Activated naive CD4-positive, alpha-beta T cell treated with anti-CD3 and anti-CD28 coated beads, Interleukin-2, amount 50 U/mL, for 72 hours (primary cell): Measurements from ENCODE around the gene MYMK. TPM values are rescaled to one million over a fixed set of nuclear protein-coding genes. Genes with fewer than 3 reads are reported as not detected.
"Not testable (repeated sequence)": the region's sequence is repeated elsewhere in the genome, so short reads cannot be mapped to it uniquely, and the experiment has no call there.

Source experiments
- ATAC-seq, 2 donors: fragments of 150-1000 bp; cut with Tn5 transposase; 2 replicates each; pipeline ENCODE4 v1.10.0; 2021; ENCODE audit warnings: mild to moderate bottlenecking in 2 of 2, moderate library complexity in 2 of 2
- DNase-seq, 2 donors: peaks; one replicate each; pipeline ENCODE4 v3.0.0; 2021 to 2022; ENCODE audit warnings: low spot score in 2 of 2
- H3K27ac Mint-ChIP-seq, 2 donors: one replicate each; pipeline ENCODE4 v1.8.0; 2022; ENCODE audit warnings: mild to moderate bottlenecking in 2 of 2, mixed read lengths in 2 of 2
- H3K36me3 Mint-ChIP-seq, 2 donors: one replicate each; pipeline ENCODE4 v1.8.0; 2022; ENCODE audit warnings: mixed read lengths in 2 of 2
- H3K9me3 Mint-ChIP-seq, 2 donors: one replicate each; pipeline ENCODE4 v1.8.0; 2022; ENCODE audit warnings: mixed read lengths in 2 of 2
- total RNA-seq, 2 donors: library from RNA; stranded (reverse); gene quantifications; one replicate each; pipeline ENCODE4 v1.2.3, GENCODE V29; 2022

Gene MYMK, protein sequence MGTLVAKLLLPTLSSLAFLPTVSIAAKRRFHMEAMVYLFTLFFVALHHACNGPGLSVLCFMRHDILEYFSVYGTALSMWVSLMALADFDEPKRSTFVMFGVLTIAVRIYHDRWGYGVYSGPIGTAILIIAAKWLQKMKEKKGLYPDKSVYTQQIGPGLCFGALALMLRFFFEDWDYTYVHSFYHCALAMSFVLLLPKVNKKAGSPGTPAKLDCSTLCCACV
- total RNA-seq: not detected

DNA sequence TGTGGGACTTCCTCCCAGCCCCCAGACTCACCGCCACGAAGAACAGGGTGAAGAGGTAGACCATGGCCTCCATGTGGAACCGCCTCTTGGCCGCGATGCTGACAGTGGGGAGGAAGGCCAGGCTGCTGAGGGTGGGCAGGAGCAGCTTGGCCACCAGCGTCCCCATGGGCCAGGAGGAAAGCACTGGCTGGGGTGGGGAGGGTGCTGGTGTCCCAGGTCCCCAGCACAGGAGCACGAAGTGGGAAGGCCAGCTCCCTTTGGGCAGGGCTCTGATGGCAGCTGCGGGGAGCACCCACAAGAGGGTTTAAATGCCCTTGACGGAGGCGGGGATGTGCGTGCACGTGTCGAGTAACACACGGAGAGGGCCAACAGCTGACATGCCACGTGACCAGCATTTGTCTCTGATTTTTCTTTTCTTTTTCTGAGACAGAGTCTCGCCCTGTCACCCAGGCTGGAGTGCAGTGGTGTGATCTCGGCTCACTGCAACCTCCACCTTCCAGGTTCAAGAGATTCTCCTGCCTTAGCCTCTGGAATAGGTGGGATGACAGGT, at the start of gene MYMK:
MYMK (minus strand) TSS at position 281 of the 550 bp plus-strand sequence; CDS start at position 166, 115 bp downstream.
- ATAC-seq (no peak), DNase-seq (no peak)
- no peaks in the 10 kb centered on the region for H3K36me3 Mint-ChIP-seq
- no peaks in the 10 kb centered on the region for H3K9me3 Mint-ChIP-seq
- peak within 1 kb of the TSS in 1 of 2 donors; percentile 76 for H3K27ac Mint-ChIP-seq

GRCh38 chr9:133573791-133574515, 49.2 kb upstream of the MYMK start:
- no peak overlapping the region for H3K27ac Mint-ChIP-seq
- H3K9me3 Mint-ChIP-seq: no peaks in the 10 kb centered on the region
- ATAC-seq: no peak
- H3K36me3 Mint-ChIP-seq: no peaks in the 10 kb centered on the region
- no peak for DNase-seq

- ATAC-seq (no peak), DNase-seq (no peak)
- Mint-ChIP-seq H3K27ac (no peak overlapping the region), H3K9me3 (no peaks in the 10 kb centered on the region), H3K36me3 (no peaks in the 10 kb centered on the region)
These were observed 48.1 kb upstream of the MYMK start for GRCh38 chr9:133572821-133573361.

DNA sequence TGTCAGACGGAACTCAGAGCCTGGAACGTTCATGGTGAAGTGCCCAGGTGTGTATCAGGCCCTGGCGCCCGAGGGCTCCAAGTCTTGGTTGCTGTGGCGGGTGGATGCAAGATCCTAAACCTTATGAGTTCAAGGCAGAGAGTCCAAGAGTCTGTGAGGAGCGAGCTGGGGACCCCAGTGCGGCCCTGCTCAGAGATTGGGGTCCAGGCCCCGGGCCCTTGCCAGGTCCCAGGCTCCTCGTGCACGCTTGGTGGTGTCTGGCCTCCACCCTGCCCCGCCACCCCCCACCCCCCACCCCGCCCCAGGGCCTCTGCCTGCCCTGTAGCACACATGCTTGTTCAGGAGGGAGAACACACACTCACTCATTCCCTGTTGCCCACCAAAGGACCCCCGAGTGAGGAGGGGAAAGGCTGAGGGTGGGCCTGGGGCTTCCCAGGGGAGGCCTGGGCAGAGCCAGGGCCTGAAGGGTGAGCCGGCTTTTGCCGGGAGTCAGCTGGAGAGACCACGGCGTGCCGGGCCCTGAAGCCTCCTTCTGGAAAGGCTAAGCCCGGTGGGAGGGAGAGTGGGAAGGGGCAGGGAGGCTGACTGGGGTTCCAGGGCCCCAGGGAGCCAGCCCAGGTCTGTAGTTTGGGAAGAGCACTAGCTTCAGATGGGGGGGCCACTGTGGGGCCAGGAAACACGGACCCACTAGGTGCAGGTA, 47.3 kb upstream of the MYMK start:
- ATAC-seq (no peak), DNase-seq (no peak)
- no peak overlapping the region for H3K27ac Mint-ChIP-seq
- no peaks in the 10 kb centered on the region for H3K9me3 Mint-ChIP-seq
- no peaks in the 10 kb centered on the region for H3K36me3 Mint-ChIP-seq

GRCh38 chr9:133571391-133571890, 46.7 kb upstream of the MYMK start:
- DNase-seq: no peak
- ATAC-seq: no peak
- Mint-ChIP-seq H3K9me3 (no peaks in the 10 kb centered on the region), H3K27ac (no peak overlapping the region), H3K36me3 (no peaks in the 10 kb centered on the region)

DNA sequence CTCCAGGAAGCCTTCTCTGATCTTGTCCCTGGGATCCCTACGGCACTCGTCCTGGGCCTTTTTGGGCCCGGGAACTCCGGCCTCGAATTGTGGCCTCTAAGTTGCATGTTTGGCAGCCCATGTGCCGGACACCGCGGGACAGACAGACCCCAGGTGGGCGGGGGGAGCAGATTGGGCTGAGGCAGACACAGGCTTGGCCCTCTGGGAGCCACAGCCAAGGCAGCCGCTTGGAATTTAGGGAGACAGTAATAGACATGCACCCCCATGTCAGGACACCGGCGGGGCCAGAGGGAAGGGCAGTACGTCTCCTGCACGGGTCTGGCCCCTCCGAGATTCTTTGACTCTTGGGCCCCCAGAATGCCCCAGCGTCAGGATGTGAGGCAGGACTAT, 45.9 kb upstream of the MYMK start:
- ATAC-seq (no peak), DNase-seq (no peak)
- H3K27ac Mint-ChIP-seq: no peak overlapping the region
- H3K9me3 Mint-ChIP-seq: no peaks in the 10 kb centered on the region
- no peaks in the 10 kb centered on the region for H3K36me3 Mint-ChIP-seq

DNA sequence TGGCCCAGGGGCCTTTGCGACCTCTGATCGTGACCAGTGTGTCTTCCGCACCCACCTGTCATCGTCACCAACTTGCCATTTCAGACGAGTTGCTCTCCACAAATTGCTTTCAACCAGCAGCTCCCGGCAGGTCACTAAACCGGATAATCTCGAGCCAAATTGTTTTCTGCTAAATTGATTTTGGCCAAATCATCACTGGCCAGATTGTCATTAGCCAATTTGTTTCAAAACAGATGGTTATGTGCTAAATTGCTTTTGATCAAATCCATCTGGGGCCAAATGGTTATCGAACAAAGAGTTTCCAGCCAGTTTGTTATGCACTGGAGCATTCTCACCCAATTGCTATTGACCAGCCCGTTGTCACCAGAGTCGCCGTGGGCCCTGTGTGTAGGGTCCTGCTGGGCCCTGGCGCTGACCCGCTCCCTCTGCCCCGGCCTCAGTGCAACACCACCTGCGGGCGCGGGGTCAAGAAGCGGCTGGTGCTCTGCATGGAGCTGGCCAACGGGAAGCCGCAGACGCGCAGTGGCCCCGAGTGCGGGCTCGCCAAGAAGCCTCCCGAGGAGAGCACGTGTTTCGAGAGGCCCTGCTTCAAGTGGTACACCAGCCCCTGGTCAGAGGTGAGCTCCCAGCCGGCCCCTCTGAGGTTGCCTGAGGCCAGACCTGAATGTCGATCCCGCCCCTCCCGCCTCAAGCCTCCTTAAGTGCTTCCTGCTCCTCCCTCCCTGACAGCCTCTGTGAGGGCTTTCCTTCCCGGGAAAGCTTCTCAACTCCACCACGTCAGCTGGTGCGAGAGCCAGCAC, 45.3 kb upstream of the MYMK start:
- no peak for ATAC-seq
- H3K36me3 Mint-ChIP-seq: no peaks in the 10 kb centered on the region

DNA sequence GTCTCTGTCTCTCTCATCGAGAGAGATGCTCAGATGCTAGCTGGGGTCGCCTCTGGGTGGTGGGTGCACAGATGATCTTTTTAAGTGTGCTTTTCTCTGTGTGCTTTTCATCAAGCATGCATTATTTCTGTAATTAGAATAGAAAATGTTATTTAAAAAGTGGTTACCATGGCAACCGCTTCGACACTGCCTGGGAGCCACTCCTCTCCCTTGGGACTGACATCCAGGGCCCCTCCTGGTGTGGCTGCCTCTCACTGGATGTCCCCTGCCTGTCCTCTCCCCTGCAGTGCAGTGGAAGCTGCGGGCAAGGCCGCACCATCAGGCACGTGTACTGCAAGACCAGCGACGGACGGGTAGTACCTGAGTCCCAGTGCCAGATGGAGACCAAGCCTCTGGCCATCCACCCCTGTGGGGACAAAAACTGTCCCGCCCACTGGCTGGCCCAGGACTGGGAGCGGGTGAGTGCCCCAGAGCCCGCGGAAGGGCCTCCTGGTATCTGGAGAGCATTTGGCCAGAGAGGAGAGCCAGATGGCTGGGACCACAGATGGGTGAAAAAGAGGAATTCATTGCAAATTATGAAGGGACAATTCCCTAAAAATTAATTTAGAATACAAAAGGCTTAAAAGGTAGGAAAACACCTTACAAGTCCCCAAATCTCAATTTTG, 44.5 kb upstream of the MYMK start:
- Mint-ChIP-seq H3K36me3 (no peaks in the 10 kb centered on the region), H3K9me3 (no peaks in the 10 kb centered on the region), H3K27ac (no peak overlapping the region)
- DNase-seq (no peak), ATAC-seq (no peak)

More for the DNA sequence above, 45.3 kb upstream of the MYMK start:
- no peaks in the 10 kb centered on the region for H3K9me3 Mint-ChIP-seq
- DNase-seq: no peak
- H3K27ac Mint-ChIP-seq: no peak overlapping the region

GRCh38 chr9:133568186-133568585, 43.4 kb upstream of the MYMK start:
- ATAC-seq: no peak
- Mint-ChIP-seq H3K27ac (no peak overlapping the region), H3K36me3 (no peaks in the 10 kb centered on the region), H3K9me3 (no peaks in the 10 kb centered on the region)
- DNase-seq: no peak

- no peak overlapping the region for H3K27ac Mint-ChIP-seq
These were observed 42.1 kb upstream of the MYMK start for GRCh38 chr9:133566817-133567216.

DNA sequence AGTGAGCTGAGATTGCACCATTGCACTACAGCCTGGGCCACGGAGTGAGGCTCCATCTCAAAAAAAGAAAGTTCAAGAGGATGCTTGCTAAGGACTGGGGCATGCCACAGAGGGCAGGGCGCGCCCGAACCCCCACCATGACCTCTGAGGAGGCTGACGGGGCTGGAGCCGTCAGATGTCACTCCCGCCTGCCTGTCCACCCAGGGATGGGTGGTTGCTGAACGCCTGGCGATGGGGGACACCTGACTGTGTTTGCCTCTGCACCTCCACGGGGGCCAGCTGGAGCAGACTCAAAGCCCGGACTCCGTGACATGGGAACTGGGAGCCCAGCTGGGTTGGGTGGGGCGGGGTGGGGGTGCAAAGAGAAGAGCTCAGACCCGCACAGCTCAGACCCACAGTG, 41.6 kb upstream of the MYMK start:
- Mint-ChIP-seq H3K36me3 (no peaks in the 10 kb centered on the region), H3K27ac (no peak overlapping the region), H3K9me3 (no peaks in the 10 kb centered on the region)
- ATAC-seq: no peak
- DNase-seq: no peak

More at GRCh38 chr9:133566817-133567216, 42.1 kb upstream of the MYMK start:
- ATAC-seq: no peak
- no peaks in the 10 kb centered on the region for H3K9me3 Mint-ChIP-seq
- DNase-seq: no peak
- no peaks in the 10 kb centered on the region for H3K36me3 Mint-ChIP-seq

- no peak for ATAC-seq
- Mint-ChIP-seq H3K27ac (no peak overlapping the region), H3K9me3 (no peaks in the 10 kb centered on the region)
These were observed 39.8 kb upstream of the MYMK start for GRCh38 chr9:133564451-133565116.

GRCh38 chr9:133563814-133564213, 39.1 kb upstream of the MYMK start:
- not testable (repeated sequence) for H3K36me3 Mint-ChIP-seq, DNase-seq, ATAC-seq, H3K9me3 Mint-ChIP-seq
- peak overlapping the region in 1 of 2 donors; percentile 16 for H3K27ac Mint-ChIP-seq

More at GRCh38 chr9:133564451-133565116, 39.8 kb upstream of the MYMK start:
- no peak for DNase-seq
- H3K36me3 Mint-ChIP-seq: no peaks in the 10 kb centered on the region

GRCh38 chr9:133563291-133563796, 38.6 kb upstream of the MYMK start:
- DNase-seq (no peak), ATAC-seq (no peak)
- Mint-ChIP-seq H3K9me3 (no peaks in the 10 kb centered on the region), H3K27ac (peak overlapping the region in 1 of 2 donors; percentile 16), H3K36me3 (no peaks in the 10 kb centered on the region)
